Activated CD8-positive, alpha-beta memory T cell treated with anti-CD3 and anti-CD28 coated beads, Interleukin-2, amount 50 U/mL, for 48 hours (primary cell): ENCODE data around the gene NUDT14.
A peak's percentile ranks its signal among the peaks of the same experiment; 100 is the strongest.

Source experiments
- DNase-seq: peaks from one replicate; pipeline ENCODE4 v3.0.0-alpha.2; 2020

The NUDT14 gene

GRCh38 chr14:105144666-105145380 lies 36.3 kb downstream of the NUDT14 start:
- DNase-seq, result no peak

GRCh38 chr14:105144026-105144665 lies 37.0 kb downstream of the NUDT14 start:
- DNase-seq, result no peak

- no peak for DNase-seq
Observed at GRCh38 chr14:105143451-105144025, 37.6 kb downstream of the NUDT14 start.

- no peak for DNase-seq
Observed at GRCh38 chr14:105142651-105143450, 38.3 kb downstream of the NUDT14 start.

- DNase-seq, result no peak
Observed at GRCh38 chr14:105141486-105142281, 39.4 kb downstream of the NUDT14 start.

GRCh38 chr14:105141026-105141425 lies 40.1 kb downstream of the NUDT14 start:
- no peak for DNase-seq

- no peak for DNase-seq
Observed at GRCh38 chr14:105140581-105140980, 40.5 kb downstream of the NUDT14 start.

- no peak for DNase-seq
Observed at GRCh38 chr14:105139831-105140239, 41.3 kb downstream of the NUDT14 start.

GRCh38 chr14:105139212-105139825 lies 41.8 kb downstream of the NUDT14 start:
- DNase-seq, result no peak

GRCh38 chr14:105138551-105139111 lies 42.5 kb downstream of the NUDT14 start:
- DNase-seq, result no peak

- no peak for DNase-seq
Observed at GRCh38 chr14:105138021-105138541, 43.0 kb downstream of the NUDT14 start.

GRCh38 chr14:105137481-105138020 lies 43.6 kb downstream of the NUDT14 start:
- DNase-seq, result no peak

GRCh38 chr14:105136401-105137322 lies 44.5 kb downstream of the NUDT14 start:
- no peak for DNase-seq

- DNase-seq, result no peak
Observed at GRCh38 chr14:105135700-105136395, 45.3 kb downstream of the NUDT14 start.

GRCh38 chr14:105132921-105133654 lies 48.0 kb downstream of the NUDT14 start:
- no peak for DNase-seq

GRCh38 chr14:105131241-105131640 lies 49.9 kb downstream of the NUDT14 start:
- DNase-seq, result no peak

GRCh38 chr14:105128059-105128458 lies 53.1 kb downstream of the NUDT14 start:
- DNase-seq, result peak; percentile 17

- DNase-seq, result peak; percentile 39
Observed at GRCh38 chr14:105126981-105127329, 54.2 kb downstream of the NUDT14 start.
